ENCODE measurements around the gene GPR63. TPM values are rescaled to one million over a fixed set of nuclear protein-coding genes. Genes with fewer than 3 reads are reported as not detected.

Gene GPR63
- total and polyA plus RNA-seq, 2 donors (not counting 1 experiment from before 2014, with no cell fraction given), result 0.01 to 0.12 TPM

DNA sequence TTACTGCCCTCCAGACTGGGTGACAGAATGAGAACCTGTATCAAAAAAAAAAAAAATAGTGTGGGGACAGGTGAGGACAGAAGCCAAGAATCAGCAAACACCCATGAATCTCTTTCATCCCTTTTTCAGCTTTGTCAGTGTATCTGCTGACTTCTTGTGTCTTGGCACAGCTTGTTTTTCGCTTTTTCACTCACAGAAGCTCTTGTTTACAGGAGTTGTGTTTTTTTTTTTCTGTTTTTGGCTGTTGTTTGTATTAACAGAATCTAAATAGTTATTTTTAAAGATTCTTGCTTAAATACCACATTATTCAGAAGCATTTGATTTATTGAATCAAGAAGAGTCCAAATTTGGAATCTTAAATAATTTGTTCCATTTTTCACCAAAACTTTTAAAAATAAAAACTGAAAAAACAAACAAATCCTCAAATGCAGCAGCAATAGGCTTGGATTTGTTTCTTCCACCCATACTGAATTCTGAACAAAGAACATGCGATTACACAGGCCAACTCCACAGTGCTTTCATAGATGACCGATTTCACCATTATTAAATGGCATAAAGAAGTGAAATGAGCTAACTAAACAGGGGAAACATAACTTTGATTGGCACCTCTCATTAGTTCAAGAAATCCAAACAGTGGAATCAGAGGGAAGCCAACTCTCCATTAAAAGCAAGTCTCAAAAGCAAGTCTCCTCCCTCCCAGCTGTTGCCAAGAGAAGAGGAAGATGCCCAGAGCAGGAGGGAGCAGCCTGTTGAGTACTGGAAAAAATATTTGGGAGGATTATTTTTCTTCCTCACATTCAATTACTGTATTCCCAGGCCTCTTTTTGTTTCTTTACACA is 27.2 kb upstream of the GPR63 start:
- no peaks in the 10 kb centered on the region for H3K9me3 ChIP-seq (ENCODE audit: control extremely low read depth in 1 of 3, control insufficient read depth in 2 of 3, insufficient read depth in 1 of 3, low read length in 2 of 3)
- DNase-seq (no peak), ATAC-seq (ENCODE audit: low read depth) (no peak)
- no peaks in the 10 kb centered on the region for H3K36me3 ChIP-seq (replicated peaks in 1 of 2; ENCODE audit: control extremely low read depth in 1 of 2, control insufficient read depth in 1 of 2, extremely low read depth in 1 of 2, insufficient read depth in 2 of 2, low read length in 1 of 2)
- no peak overlapping the region for H3K9ac ChIP-seq (ENCODE audit: low read length)
- Mint-ChIP-seq H3K27me3 (peaks cover 42% of the 10 kb centered on the region), H3K4me1 (no peaks in the 10 kb centered on the region), H3K27ac (no peak overlapping the region), H3K4me3 (no peak overlapping the region), H3K9me3 (ENCODE audit: insufficient read depth) (peaks cover 3% of the 10 kb centered on the region)
- POLR2A ChIA-PET, result no interaction called here
- no CpG with 5 or more reads among the region's 3 CpGs for WGBS (ENCODE audit: insufficient coverage)
- no peaks in the 10 kb centered on the region for H3K4me1 ChIP-seq (ENCODE audit: control insufficient read depth in 2 of 2, insufficient read depth in 2 of 2, low read length in 2 of 2)
- peaks cover 0 to 19% (median 6%) of the 10 kb centered on the region in 4 experiments for H3K27me3 ChIP-seq (replicated peaks in 1 of 4; ENCODE audit: control extremely low read depth in 1 of 4, control insufficient read depth in 3 of 4, insufficient read depth in 4 of 4, low read length in 3 of 4)
- no peak overlapping the region for H3K4me3 ChIP-seq (ENCODE audit: control extremely low read depth in 1 of 5, extremely low read depth in 1 of 5, insufficient read depth in 1 of 5, low read depth in 2 of 5, low read length in 4 of 5)
- TF ChIP-seq EZH2 (IDR thresholded peaks at IDR 0.05; ENCODE audit: borderline replicate concordance, insufficient read depth, low read depth, low read length, poor library complexity, severe bottlenecking), result no peak
- TF ChIP-seq, protein P1, sequence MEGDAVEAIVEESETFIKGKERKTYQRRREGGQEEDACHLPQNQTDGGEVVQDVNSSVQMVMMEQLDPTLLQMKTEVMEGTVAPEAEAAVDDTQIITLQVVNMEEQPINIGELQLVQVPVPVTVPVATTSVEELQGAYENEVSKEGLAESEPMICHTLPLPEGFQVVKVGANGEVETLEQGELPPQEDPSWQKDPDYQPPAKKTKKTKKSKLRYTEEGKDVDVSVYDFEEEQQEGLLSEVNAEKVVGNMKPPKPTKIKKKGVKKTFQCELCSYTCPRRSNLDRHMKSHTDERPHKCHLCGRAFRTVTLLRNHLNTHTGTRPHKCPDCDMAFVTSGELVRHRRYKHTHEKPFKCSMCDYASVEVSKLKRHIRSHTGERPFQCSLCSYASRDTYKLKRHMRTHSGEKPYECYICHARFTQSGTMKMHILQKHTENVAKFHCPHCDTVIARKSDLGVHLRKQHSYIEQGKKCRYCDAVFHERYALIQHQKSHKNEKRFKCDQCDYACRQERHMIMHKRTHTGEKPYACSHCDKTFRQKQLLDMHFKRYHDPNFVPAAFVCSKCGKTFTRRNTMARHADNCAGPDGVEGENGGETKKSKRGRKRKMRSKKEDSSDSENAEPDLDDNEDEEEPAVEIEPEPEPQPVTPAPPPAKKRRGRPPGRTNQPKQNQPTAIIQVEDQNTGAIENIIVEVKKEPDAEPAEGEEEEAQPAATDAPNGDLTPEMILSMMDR (IDR thresholded peaks at IDR 0.05), result no peak
- H3K79me2 ChIP-seq (ENCODE audit: control insufficient read depth, insufficient read depth, low read length), result no peaks in the 10 kb centered on the region
- CTCF ChIA-PET, result no interaction called here
- H2AFZ ChIP-seq (ENCODE audit: insufficient read depth, low read depth, low read length, poor library complexity, severe bottlenecking), result no peak overlapping the region
- no peak overlapping the region for H3K4me2 ChIP-seq (replicated peaks; ENCODE audit: low read depth, low read length, poor library complexity, severe bottlenecking)
- intact Hi-C loops (cut with micrococcal nuclease), result no loop called here
- no peak overlapping the region for H3K27ac ChIP-seq (ENCODE audit: low read length in 2 of 2)
- no peaks in the 10 kb centered on the region for H4K20me1 ChIP-seq (ENCODE audit: control insufficient read depth, insufficient read depth, low read length, poor library complexity, severe bottlenecking)

DNA sequence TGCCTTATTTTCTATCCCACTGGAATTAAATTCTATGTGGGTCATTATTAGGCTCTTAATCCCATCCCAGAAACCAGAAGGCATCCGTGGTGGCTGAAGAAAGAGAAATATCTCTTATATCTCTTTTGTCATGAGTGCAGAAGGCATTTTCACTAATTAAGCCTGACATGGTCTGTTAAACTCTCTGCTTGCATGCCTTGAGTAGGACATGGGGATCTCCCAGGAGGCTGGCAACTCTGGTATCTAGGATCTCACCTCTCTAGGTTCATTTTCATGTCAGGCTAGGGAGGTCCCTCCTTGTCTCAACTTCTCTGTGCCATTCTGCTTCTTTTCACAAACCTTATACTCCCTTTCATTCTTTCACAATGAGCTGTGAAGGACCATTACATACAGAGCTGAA is 25.3 kb upstream of the GPR63 start:
- no peak for DNase-seq
- no peaks in the 10 kb centered on the region for H3K9me3 ChIP-seq (ENCODE audit: control extremely low read depth in 1 of 3, control insufficient read depth in 2 of 3, insufficient read depth in 1 of 3, low read length in 2 of 3)
- no peak overlapping the region for H3K27ac Mint-ChIP-seq
- no peak overlapping the region for H2AFZ ChIP-seq (ENCODE audit: insufficient read depth, low read depth, low read length, poor library complexity, severe bottlenecking)
- no CpG with 5 or more reads among the region's 1 CpG for WGBS (ENCODE audit: insufficient coverage)
- intact Hi-C loops (cut with micrococcal nuclease), result no loop called here
- no peak overlapping the region for H3K9ac ChIP-seq (ENCODE audit: low read length)
- peaks cover 0 to 14% (median 6%) of the 10 kb centered on the region in 4 experiments for H3K27me3 ChIP-seq (replicated peaks in 1 of 4; ENCODE audit: control extremely low read depth in 1 of 4, control insufficient read depth in 3 of 4, insufficient read depth in 4 of 4, low read length in 3 of 4)
- CTCF ChIA-PET, result no interaction called here
- H3K27ac ChIP-seq (ENCODE audit: low read length in 2 of 2), result no peak overlapping the region
- H3K4me1 Mint-ChIP-seq, result no peaks in the 10 kb centered on the region
- H3K4me1 ChIP-seq (ENCODE audit: control insufficient read depth in 2 of 2, insufficient read depth in 2 of 2, low read length in 2 of 2), result no peaks in the 10 kb centered on the region
- H3K36me3 ChIP-seq (replicated peaks in 1 of 2; ENCODE audit: control extremely low read depth in 1 of 2, control insufficient read depth in 1 of 2, extremely low read depth in 1 of 2, insufficient read depth in 2 of 2, low read length in 1 of 2), result no peaks in the 10 kb centered on the region
- H3K4me2 ChIP-seq (replicated peaks; ENCODE audit: low read depth, low read length, poor library complexity, severe bottlenecking), result no peak overlapping the region
- H3K27me3 Mint-ChIP-seq, result peaks cover 40% of the 10 kb centered on the region
- no peaks in the 10 kb centered on the region for H4K20me1 ChIP-seq (ENCODE audit: control insufficient read depth, insufficient read depth, low read length, poor library complexity, severe bottlenecking)
- POLR2A ChIA-PET, result no interaction called here
- no peak overlapping the region for H3K4me3 Mint-ChIP-seq
- H3K9me3 Mint-ChIP-seq (ENCODE audit: insufficient read depth), result peaks cover 3% of the 10 kb centered on the region
- TF ChIP-seq, protein P1 (IDR thresholded peaks at IDR 0.05), result no peak
- no peak for TF ChIP-seq EZH2 (IDR thresholded peaks at IDR 0.05; ENCODE audit: borderline replicate concordance, insufficient read depth, low read depth, low read length, poor library complexity, severe bottlenecking)
- no peak for ATAC-seq (ENCODE audit: low read depth)
- no peak overlapping the region for H3K4me3 ChIP-seq (ENCODE audit: control extremely low read depth in 1 of 5, extremely low read depth in 1 of 5, insufficient read depth in 1 of 5, low read depth in 2 of 5, low read length in 4 of 5)
- no peaks in the 10 kb centered on the region for H3K79me2 ChIP-seq (ENCODE audit: control insufficient read depth, insufficient read depth, low read length)

All from B cell (primary cell).